ENCODE measurements around the gene RGMA.

DNA sequence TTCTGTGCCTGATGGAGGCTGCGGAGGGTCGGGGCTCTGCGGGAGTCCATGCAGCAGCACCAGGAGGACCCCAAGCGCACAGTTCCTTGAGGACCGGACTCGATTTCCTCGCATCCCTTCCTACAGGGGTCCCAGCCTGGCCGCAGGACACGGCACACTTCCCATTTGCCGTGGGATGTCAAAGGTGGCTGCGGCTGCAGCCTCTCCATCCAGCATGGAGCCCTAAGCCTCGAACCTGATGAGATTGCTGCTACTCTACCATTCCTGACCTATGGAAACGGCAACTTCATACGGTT, 40.6 kb downstream of the RGMA start:
- TF ChIP-seq, protein P1, sequence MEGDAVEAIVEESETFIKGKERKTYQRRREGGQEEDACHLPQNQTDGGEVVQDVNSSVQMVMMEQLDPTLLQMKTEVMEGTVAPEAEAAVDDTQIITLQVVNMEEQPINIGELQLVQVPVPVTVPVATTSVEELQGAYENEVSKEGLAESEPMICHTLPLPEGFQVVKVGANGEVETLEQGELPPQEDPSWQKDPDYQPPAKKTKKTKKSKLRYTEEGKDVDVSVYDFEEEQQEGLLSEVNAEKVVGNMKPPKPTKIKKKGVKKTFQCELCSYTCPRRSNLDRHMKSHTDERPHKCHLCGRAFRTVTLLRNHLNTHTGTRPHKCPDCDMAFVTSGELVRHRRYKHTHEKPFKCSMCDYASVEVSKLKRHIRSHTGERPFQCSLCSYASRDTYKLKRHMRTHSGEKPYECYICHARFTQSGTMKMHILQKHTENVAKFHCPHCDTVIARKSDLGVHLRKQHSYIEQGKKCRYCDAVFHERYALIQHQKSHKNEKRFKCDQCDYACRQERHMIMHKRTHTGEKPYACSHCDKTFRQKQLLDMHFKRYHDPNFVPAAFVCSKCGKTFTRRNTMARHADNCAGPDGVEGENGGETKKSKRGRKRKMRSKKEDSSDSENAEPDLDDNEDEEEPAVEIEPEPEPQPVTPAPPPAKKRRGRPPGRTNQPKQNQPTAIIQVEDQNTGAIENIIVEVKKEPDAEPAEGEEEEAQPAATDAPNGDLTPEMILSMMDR (IDR thresholded peaks at IDR 0.05; ENCODE audit: insufficient read depth, low read depth, low read length), result no peak
- no peak for TF ChIP-seq EZH2 (IDR thresholded peaks at IDR 0.05; ENCODE audit: insufficient read depth, low read length)
